DOHH2 (cell line): ENCODE measurements around the gene SCAF1.
"Not testable (repeated sequence)": the region's sequence is repeated elsewhere in the genome, so short reads cannot be mapped to it uniquely, and the experiment has no call there.

Experiments
- H3F3A ChIP-seq: fragments of 200-600 bp; sonication (generic), shearing (Covaris generic); 2 replicates; pipeline ENCODE4 v1.6.0; 2016; ENCODE audit warnings: antibody characterized with exemption, mild to moderate bottlenecking; ENCODE audit not compliant: control insufficient read depth, insufficient read depth
- H3K27ac ChIP-seq: fragments of 200-600 bp; sonication (generic); 2 replicates; pipeline ENCODE4 v1.5.1; 2014; ENCODE audit warnings: low read depth, mild to moderate bottlenecking, low read length, moderate library complexity
- H3K27me3 ChIP-seq: fragments of 200-600 bp; sonication (generic); 2 replicates; pipeline ENCODE4 v1.6.1; 2014; ENCODE audit warnings: mild to moderate bottlenecking, low read length, mixed read lengths; ENCODE audit not compliant: control insufficient read depth
- H3K36me3 ChIP-seq: fragments of 200-600 bp; sonication (generic); 2 replicates; pipeline ENCODE4 v1.6.1; 2014; ENCODE audit warnings: mild to moderate bottlenecking, low read length, moderate library complexity, mixed read lengths; ENCODE audit not compliant: control insufficient read depth
- H3K4me1 ChIP-seq: fragments of 200-600 bp; sonication (generic); 2 replicates; pipeline ENCODE4 v1.6.1; 2014; ENCODE audit warnings: mild to moderate bottlenecking, low read length, mixed read lengths; ENCODE audit not compliant: control insufficient read depth
- H3K4me2 ChIP-seq: fragments of 200-600 bp; sonication (generic); 2 replicates; pipeline ENCODE4 v1.6.0; 2014; ENCODE audit warnings: mild to moderate bottlenecking, low read length, moderate library complexity
- H3K4me3 ChIP-seq: fragments of 200-600 bp; sonication (generic); 2 replicates; pipeline ENCODE4 v1.5.1; 2014; ENCODE audit warnings: mild to moderate bottlenecking, low read length, mixed read lengths
- H3K79me2 ChIP-seq: fragments of 200-600 bp; sonication (generic); 2 replicates; pipeline ENCODE4 v1.6.1; 2014; ENCODE audit warnings: mild to moderate bottlenecking, low read length, mixed read lengths; ENCODE audit not compliant: control insufficient read depth
- H3K9me2 ChIP-seq: fragments of 200-600 bp; sonication (generic); replicated peaks from 2 replicates; pipeline ENCODE4 v1.6.1; 2014; ENCODE audit warnings: mild to moderate bottlenecking, low read length, mixed read lengths; ENCODE audit not compliant: control insufficient read depth
- H3K9me3 ChIP-seq: fragments of 200-600 bp; sonication (generic); 2 replicates; pipeline ENCODE4 v1.6.1; 2014; ENCODE audit warnings: antibody characterized with exemption, low read length, mixed read lengths; ENCODE audit not compliant: control insufficient read depth, insufficient read depth
- H4K20me1 ChIP-seq: fragments of 200-600 bp; sonication (generic); 2 replicates; pipeline ENCODE4 v1.6.0; 2014; ENCODE audit warnings: low read depth, mild to moderate bottlenecking, antibody characterized with exemption, low read length, moderate library complexity; ENCODE audit not compliant: control insufficient read depth, insufficient read depth
- CTCF ChIP-seq: fragments of 200-600 bp; sonication (generic); IDR thresholded peaks from one replicate; pipeline ENCODE4 v1.5.1; 2014; ENCODE audit warnings: antibody characterized with exemption, mild to moderate bottlenecking, low read depth, low read length; ENCODE audit not compliant: poor library complexity, severe bottlenecking
- EZH2phosphoT487 ChIP-seq: fragments of 200-600 bp; sonication (generic); IDR thresholded peaks from 2 replicates; pipeline ENCODE4 v1.6.1; 2017; ENCODE audit warnings: borderline replicate concordance, mild to moderate bottlenecking, antibody characterized with exemption, low read length, moderate library complexity, mixed read lengths

The SCAF1 gene

GRCh38 chr19:49616945-49617344 lies 25.1 kb upstream of the SCAF1 start:
- TF ChIP-seq EZH2phosphoT487 (no peak), CTCF (no peak)

GRCh38 chr19:49617860-49618259 lies 24.1 kb upstream of the SCAF1 start:
- H3F3A ChIP-seq, H3K27me3 ChIP-seq, H3K9me2 ChIP-seq, H3K79me2 ChIP-seq, H3K4me3 ChIP-seq, H4K20me1 ChIP-seq, H3K4me2 ChIP-seq, H3K27ac ChIP-seq, H3K4me1 ChIP-seq, H3K9me3 ChIP-seq: not testable (repeated sequence)
- peaks cover 63% of the 10 kb centered on the region for H3K36me3 ChIP-seq

More at GRCh38 chr19:49616945-49617344, 25.1 kb upstream of the SCAF1 start:
- Histone ChIP-seq H3F3A (0 out of 2 replicates have a peak, but pooled peaks cover 5% of the 10 kb centered on the region), H3K9me3 (no peaks in the 10 kb centered on the region), H3K4me3 (no peak overlapping the region), H3K27ac (no peak overlapping the region), H3K9me2 (no peaks in the 10 kb centered on the region), H3K4me1 (no peaks in the 10 kb centered on the region), H3K27me3 (no peaks in the 10 kb centered on the region), H3K36me3 (peaks cover 61% of the 10 kb centered on the region), H4K20me1 (peaks cover 4% of the 10 kb centered on the region; the same call in 1 of the 2 replicates), H3K79me2 (peaks cover 15% of the 10 kb centered on the region), H3K4me2 (no peak overlapping the region)

GRCh38 chr19:49624967-49625910 lies 16.8 kb upstream of the SCAF1 start:
- Histone ChIP-seq H3F3A (no peaks in the 10 kb centered on the region), H3K4me3 (no peak overlapping the region), H3K27me3 (no peaks in the 10 kb centered on the region), H3K9me2 (no peaks in the 10 kb centered on the region), H4K20me1 (no peaks in the 10 kb centered on the region), H3K36me3 (peaks cover 29% of the 10 kb centered on the region), H3K4me1 (no peaks in the 10 kb centered on the region), H3K4me2 (no peak overlapping the region), H3K79me2 (no peaks in the 10 kb centered on the region), H3K9me3 (no peaks in the 10 kb centered on the region), H3K27ac (no peak overlapping the region)
- TF ChIP-seq CTCF (no peak), EZH2phosphoT487 (no peak)

GRCh38 chr19:49626226-49626625 lies 15.8 kb upstream of the SCAF1 start:
- no peaks in the 10 kb centered on the region for H4K20me1 ChIP-seq
- peaks cover 27% of the 10 kb centered on the region for H3K36me3 ChIP-seq

More at GRCh38 chr19:49626226-49626625, 15.8 kb upstream of the SCAF1 start:
- no peak overlapping the region for H3K4me3 ChIP-seq
- no peaks in the 10 kb centered on the region for H3K9me3 ChIP-seq
- H3K9me2 ChIP-seq = no peaks in the 10 kb centered on the region
- H3K79me2 ChIP-seq = no peaks in the 10 kb centered on the region
- H3K4me2 ChIP-seq = no peak overlapping the region
- TF ChIP-seq CTCF = no peak
- TF ChIP-seq EZH2phosphoT487 = no peak
- H3K4me1 ChIP-seq = no peaks in the 10 kb centered on the region
- H3K27ac ChIP-seq = no peak overlapping the region
- H3F3A ChIP-seq = no peaks in the 10 kb centered on the region
- no peaks in the 10 kb centered on the region for H3K27me3 ChIP-seq
